Testis (tissue), 2 donors: Measurements from ENCODE around the gene SOS2.

Source experiments
- CTCF ChIP-seq, 3 experiments: fragments of 450-650 bp in 2 of 3; fragments of 200-600 bp in 1 of 3; sonication (generic) in 1 of 3; IDR thresholded peaks; one replicate each; pipeline ENCODE4 v1.5.1; 2016 to 2019; ENCODE audit warnings: antibody characterized with exemption in 3 of 3, mild to moderate bottlenecking in 2 of 3, moderate library complexity in 1 of 3
- POLR2A ChIP-seq: fragments of 450-650 bp; IDR thresholded peaks from one replicate; pipeline ENCODE4 v1.6.1; 2017; ENCODE audit warnings: antibody characterized with exemption, mild to moderate bottlenecking, moderate library complexity

- no peak for TF ChIP-seq POLR2A
- TF ChIP-seq CTCF (IDR thresholded peaks at IDR 0.05) = no peak
These were observed 147.7 kb downstream of the SOS2 start for GRCh38 chr14:50083467-50084337.
